Measurements from ENCODE around the gene PPCDC.

The PPCDC gene

GRCh38 chr15:75044258-75044878 lies 21.0 kb downstream of the PPCDC start:
- DNase-seq (ENCODE audit: low read depth, low spot score) = no peak

- DNase-seq (ENCODE audit: low read depth, low spot score) = no peak
These were observed 22.1 kb downstream of the PPCDC start for GRCh38 chr15:75045332-75046015.

GRCh38 chr15:75048394-75048793 lies 25.0 kb downstream of the PPCDC start:
- DNase-seq (ENCODE audit: low read depth, low spot score) = no peak

- DNase-seq (ENCODE audit: low read depth, low spot score) = no peak
These were observed 26.0 kb downstream of the PPCDC start for GRCh38 chr15:75049392-75049791.

- DNase-seq (ENCODE audit: low read depth, low spot score) = no peak
These were observed 26.9 kb downstream of the PPCDC start for GRCh38 chr15:75050283-75050682.

- no peak for DNase-seq (ENCODE audit: low read depth, low spot score)
These were observed 27.8 kb downstream of the PPCDC start for GRCh38 chr15:75051191-75051608.

GRCh38 chr15:75051711-75052110 lies 28.3 kb downstream of the PPCDC start:
- DNase-seq (ENCODE audit: low read depth, low spot score) = no peak

GRCh38 chr15:75052972-75053747 lies 29.8 kb downstream of the PPCDC start:
- no peak for DNase-seq (ENCODE audit: low read depth, low spot score)

- no peak for DNase-seq (ENCODE audit: low read depth, low spot score)
These were observed 30.3 kb downstream of the PPCDC start for GRCh38 chr15:75053748-75054125.

- DNase-seq (ENCODE audit: low read depth, low spot score) = no peak
These were observed 30.9 kb downstream of the PPCDC start for GRCh38 chr15:75054172-75054897.

GRCh38 chr15:75056036-75056435 lies 32.6 kb downstream of the PPCDC start:
- DNase-seq (ENCODE audit: low read depth, low spot score) = no peak

GRCh38 chr15:75058127-75058905 lies 34.9 kb downstream of the PPCDC start:
- DNase-seq (ENCODE audit: low read depth, low spot score) = no peak

- no peak for DNase-seq (ENCODE audit: low read depth, low spot score)
These were observed 36.2 kb downstream of the PPCDC start for GRCh38 chr15:75059607-75060006.

GRCh38 chr15:75061272-75061671 lies 37.9 kb downstream of the PPCDC start:
- no peak for DNase-seq (ENCODE audit: low read depth, low spot score)

GRCh38 chr15:75062706-75063105 lies 39.3 kb downstream of the PPCDC start:
- DNase-seq (ENCODE audit: low read depth, low spot score) = no peak

- DNase-seq (ENCODE audit: low read depth, low spot score) = no peak
These were observed 39.9 kb downstream of the PPCDC start for GRCh38 chr15:75063338-75063737.

- DNase-seq (ENCODE audit: low read depth, low spot score) = no peak
These were observed 40.5 kb downstream of the PPCDC start for GRCh38 chr15:75063889-75064288.

GRCh38 chr15:75064846-75065245 lies 41.5 kb downstream of the PPCDC start:
- no peak for DNase-seq (ENCODE audit: low read depth, low spot score)

GRCh38 chr15:75065467-75065850 lies 42.1 kb downstream of the PPCDC start:
- DNase-seq (ENCODE audit: low read depth, low spot score) = no peak

GRCh38 chr15:75065851-75066509 lies 42.6 kb downstream of the PPCDC start:
- no peak for DNase-seq (ENCODE audit: low read depth, low spot score)

Measured in activated CD4-positive, CD25-positive, alpha-beta regulatory T cell treated with anti-CD3 and anti-CD28 coated beads, Interleukin-2, amount 50 U/mL, for 16 hours (primary cell).